T-helper 9 cell (primary cell): ENCODE results near the gene ZFPM1.

Experiments
- DNase-seq: peaks from one replicate; pipeline ENCODE4 v3.0.0-alpha.2; 2020

Gene ZFPM1

DNA sequence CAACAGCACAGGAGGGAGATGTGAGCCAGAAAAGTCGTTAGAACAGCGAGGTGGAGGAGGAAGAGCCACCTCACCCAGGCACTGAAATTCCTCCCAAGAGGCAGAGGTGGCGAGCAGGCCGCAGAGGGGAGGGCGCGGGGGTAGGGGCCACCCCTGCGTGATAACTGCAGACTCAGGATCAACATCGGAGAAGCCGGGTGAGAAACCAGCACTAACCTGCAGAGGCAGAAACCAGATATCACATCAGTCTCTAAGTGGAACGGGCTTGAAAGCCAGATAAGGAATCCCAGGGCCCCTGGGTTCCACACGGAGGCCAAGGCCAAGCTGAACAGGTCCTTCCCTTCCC is 77.8 kb downstream of the ZFPM1 start:
- DNase-seq: no peak

DNA sequence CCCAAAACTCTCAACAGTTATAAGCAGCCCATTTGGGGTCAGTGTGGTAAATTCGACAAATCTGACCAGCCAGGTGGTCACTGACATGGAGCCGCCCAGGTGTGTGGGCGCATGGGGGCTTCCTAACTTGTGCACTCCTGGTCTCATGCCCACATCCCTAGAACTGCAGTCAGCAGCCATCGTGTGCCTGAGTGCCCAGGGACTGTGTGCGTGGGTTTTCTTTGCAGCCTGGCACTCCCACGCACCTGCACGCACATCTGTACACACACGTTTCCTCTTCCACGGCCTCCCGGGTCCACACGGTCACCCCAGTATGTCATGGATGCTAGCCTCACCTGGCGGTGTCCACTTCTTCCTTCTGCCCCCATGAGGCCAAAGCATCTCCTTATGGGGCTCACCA is 78.3 kb downstream of the ZFPM1 start:
- no peak for DNase-seq

DNA sequence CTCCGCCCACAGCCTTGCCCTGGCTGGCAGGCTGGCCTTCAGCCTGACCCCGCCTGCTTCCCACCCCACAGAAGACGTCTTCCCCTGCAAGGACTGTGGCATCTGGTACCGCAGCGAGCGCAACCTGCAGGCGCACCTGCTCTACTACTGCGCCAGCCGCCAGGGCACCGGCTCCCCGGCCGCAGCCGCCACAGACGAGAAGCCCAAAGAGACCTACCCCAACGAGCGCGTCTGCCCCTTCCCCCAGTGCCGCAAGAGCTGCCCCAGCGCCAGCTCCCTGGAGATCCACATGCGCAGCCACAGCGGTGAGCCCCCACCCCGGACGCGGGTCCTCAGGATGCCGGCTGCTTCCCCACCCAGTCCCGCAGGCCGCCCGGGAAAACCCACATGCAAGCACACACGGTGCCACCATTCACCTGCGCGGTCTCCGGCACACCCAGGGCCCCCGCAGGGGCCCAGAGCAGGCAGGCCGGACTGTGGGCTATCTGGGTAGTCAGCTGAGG is 78.9 kb downstream of the ZFPM1 start:
- DNase-seq: no peak

DNA sequence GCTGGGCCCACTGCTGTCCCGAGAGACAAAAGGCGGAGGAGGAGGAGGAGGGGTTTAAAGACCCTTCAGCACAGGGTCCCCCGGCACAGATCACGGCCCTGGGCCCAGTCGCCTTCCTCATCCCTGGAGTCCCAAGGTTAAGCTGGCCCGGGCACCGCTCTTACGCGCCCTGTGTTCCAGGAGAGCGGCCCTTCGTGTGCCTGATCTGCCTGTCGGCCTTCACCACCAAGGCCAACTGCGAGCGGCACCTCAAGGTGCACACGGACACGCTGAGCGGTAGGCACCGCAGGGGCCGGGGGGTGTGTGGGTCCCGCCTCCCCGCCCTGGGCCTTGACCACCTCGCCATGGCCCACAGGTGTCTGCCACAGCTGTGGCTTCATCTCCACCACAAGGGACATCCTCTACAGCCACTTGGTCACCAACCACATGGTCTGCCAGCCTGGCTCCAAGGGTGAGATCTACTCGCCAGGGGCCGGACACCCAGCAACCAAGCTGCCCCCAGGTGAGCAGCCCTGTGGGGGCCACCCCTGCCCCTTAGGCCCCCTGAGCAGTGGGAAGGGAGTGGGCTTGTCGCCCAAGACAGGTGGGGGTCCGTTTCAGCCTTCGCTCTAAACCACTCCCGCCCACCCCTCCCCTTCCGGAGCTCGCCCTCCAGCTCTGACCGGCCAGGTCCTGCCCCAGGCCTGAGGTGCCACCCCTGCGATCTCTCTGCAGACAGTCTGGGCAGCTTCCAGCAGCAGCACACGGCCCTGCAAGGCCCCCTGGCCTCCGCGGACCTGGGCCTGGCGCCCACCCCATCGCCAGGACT is 79.6 kb downstream of the ZFPM1 start:
- no peak for DNase-seq

DNA sequence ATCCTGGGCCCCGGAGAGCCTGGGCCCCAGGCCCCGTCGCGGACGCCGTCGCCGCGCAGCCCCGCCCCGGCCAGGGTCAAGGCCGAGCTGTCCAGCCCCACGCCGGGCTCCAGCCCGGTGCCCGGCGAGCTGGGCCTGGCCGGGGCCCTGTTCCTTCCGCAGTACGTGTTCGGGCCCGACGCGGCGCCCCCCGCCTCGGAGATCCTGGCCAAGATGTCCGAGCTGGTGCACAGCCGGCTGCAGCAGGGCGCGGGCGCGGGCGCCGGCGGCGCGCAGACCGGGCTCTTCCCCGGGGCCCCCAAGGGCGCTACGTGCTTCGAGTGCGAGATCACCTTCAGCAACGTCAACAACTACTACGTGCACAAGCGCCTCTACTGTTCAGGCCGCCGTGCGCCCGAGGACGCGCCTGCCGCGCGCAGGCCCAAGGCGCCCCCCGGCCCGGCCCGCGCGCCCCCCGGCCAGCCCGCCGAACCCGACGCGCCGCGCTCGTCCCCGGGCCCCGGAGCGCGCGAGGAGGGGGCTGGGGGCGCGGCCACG is 80.4 kb downstream of the ZFPM1 start:
- no peak for DNase-seq

DNA sequence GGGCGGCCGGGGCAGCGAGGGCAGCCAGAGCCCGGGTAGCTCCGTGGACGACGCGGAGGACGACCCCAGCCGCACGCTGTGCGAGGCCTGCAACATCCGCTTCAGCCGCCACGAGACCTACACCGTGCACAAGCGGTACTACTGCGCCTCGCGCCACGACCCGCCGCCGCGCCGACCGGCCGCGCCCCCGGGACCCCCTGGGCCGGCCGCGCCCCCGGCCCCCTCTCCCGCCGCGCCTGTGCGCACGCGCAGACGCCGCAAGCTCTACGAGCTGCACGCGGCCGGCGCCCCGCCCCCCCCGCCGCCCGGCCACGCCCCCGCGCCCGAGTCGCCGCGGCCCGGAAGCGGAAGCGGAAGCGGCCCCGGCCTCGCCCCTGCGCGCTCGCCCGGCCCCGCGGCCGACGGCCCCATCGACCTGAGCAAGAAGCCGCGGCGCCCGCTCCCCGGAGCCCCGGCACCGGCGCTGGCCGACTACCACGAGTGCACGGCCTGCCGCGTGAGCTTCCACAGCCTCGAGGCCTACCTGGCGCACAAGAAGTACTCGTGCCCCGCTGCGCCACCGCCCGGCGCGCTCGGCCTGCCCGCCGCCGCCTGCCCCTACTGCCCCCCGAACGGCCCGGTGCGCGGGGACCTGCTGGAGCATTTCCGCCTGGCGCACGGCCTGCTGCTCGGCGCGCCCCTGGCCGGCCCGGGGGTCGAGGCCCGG is 81.0 kb downstream of the ZFPM1 start:
- peak; percentile 67 for DNase-seq

DNA sequence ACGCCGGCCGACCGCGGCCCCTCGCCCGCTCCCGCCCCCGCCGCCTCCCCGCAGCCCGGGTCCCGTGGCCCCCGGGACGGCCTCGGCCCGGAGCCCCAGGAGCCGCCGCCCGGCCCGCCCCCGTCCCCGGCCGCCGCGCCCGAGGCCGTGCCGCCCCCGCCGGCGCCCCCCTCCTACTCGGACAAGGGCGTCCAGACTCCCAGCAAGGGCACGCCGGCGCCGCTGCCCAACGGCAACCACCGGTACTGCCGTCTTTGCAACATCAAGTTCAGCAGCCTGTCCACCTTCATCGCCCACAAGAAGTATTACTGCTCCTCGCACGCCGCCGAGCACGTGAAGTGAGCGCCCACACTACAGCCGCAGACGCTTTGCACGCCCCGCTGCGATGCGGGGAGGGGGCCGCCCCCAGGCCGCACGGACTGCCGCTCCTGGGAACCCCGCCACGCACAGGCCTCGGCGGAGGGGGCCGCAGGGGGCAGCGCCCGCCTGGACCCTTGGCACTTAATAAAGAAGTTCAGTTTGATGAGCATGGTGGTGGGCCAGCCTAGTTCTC is 81.6 kb downstream of the ZFPM1 start:
- no peak for DNase-seq

DNA sequence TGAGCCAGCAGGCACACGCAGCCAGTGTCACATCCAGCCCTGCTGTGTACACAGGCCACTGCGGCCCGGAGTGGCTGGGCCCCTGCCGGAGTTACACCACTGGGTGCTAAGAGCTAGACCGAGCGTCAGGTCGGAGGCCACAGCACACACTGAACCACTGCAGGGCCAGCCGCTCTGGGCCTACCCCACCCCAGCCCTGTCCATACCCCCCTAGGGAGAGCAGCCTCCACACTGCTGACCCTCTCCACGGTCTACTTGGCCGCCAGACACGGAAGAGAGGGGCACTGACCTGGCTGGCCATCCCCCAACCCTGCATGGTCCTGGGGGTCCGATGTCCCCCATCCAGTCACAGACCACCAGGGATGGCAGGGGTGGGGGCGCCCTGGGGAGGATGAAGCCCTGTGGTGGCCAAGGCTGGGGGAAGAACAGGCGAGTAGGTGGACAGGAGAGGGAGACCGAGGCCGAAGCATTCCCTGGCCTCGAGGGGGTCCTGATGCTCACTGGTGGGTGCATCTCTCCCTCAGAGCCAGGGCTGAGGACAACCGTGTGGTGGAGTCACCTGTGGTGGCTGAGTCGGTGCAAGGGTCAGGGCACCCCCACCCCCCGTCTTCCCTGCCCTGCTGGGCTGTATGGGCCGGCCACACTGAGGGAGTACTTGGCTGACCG is 82.2 kb downstream of the ZFPM1 start:
- DNase-seq: no peak

DNA sequence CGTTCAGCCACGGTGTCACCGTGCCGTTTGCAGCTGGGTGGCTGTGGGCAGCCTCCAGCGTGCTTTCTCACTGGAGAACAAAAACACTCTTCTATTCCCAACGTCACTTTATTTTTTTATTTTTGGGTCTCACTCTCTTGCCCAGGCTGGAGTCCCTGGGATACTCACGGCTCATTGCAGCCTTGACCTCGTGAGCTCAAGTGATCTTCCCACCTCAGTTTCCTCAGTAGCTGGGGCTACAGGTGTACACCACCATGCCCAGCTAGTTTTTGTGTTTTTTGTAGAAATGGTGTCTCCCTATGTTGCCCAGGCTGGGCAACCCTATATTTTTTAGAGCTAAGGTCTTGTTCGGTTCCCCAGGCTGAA is 82.8 kb downstream of the ZFPM1 start:
- DNase-seq: no peak

DNA sequence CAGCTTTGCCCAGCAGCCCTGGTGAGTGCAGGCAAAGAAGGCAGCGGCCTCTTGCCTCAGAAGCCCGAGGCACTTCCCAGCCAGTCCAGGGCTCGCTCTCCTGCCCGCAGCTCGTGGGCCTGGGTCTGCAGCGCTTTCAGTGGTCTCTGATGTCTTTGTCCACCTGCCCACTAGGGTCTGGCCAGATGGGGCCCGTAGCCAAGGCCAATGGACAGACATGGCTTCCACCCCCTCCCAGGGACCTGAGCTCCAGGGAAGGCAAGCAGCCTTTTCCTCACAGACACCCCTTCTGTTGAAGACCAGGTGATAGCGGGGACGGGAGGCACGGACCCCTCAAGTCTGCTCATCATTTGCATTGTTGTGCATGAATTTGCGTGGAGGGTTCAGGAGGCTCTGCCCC is 83.4 kb downstream of the ZFPM1 start:
- DNase-seq: no peak

DNA sequence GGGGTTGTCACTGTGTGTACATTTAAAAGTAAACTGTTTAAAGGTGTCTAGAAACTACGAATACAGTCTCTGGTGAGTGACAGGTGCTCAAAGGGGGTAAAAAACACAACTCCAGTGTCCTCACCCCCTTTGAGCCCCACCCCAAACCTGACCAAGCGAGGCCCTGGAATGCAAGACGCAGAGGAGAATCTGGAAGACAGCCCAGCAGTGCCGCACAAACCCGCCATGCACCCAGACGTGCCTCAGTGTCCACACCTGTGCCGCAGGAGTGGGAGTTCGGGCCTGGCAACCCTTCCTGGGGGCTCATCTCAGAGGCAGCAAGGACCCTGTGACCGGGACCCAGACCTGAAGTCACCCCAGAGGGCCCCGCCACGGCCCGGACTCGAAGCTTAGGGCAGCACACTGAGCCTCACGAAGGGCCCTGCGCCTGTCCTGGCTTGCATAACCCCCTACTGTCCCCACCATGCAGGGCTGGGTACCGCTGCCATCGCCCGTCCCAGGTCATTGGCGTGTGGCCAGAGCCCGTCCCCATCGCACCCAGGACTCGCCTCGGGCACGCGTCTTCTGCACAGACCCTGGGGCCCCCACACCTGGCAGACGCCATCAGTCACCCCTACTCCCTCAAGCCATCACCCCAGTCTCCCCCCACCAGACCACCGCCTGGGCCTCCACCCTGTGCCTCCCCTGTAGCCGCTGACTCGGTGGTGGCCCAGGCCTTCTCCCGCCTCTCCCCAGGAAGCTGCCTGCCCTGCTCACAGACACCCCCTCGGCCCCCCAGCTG is 84.1 kb downstream of the ZFPM1 start:
- no peak for DNase-seq

DNA sequence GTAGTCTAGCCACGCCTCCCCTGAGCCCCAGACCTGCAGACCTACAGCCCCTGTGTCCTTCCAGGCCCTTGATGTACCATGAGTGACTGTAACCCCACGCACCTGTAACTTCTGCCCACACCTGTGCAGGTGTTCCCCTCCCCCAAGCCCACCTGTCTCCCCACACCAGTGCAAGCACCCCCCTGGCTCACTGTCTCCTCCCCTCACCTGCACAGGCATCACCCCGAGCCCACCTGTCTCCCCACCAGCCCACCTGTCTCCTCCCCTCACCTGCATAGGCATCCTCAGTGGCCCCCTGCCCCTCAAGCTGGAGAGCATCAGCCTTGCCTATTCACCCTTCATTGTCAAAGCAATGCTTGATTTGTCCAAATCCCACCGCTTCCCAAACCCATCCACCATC is 84.8 kb downstream of the ZFPM1 start:
- no peak for DNase-seq

DNA sequence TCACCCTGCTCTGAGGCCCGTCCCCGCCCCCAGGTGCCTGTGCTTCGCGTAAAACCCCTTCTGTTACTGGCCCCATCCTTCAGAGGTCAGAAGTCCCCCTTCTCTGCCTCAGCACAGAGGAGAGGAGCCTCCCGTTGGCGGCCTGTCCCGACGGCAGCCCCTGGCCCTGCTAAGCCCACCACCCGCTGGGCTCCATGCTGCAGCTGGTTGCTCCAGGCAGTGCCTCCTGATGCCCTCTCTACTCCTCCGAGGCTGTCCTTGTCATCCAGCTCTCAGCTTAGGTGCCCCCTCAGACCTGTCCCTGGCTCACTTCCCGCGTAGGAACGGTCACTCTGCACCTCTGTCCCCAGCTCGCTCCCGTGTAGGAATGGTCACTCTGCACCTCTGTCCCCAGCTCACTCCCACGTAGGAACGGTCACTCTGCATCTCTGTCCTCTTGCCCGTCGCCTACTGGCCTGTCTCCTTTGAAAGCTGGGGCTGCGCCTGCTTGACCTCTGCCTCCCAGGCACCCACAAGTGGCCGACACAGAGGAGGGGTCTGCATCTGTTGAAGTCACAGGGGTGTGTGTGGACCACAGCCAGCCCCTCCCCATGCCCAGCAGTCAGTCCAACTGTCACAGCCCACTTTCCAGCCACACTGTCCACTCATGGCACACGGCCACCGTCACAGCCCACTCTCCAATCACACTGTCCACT is 85.4 kb downstream of the ZFPM1 start:
- DNase-seq: no peak

DNA sequence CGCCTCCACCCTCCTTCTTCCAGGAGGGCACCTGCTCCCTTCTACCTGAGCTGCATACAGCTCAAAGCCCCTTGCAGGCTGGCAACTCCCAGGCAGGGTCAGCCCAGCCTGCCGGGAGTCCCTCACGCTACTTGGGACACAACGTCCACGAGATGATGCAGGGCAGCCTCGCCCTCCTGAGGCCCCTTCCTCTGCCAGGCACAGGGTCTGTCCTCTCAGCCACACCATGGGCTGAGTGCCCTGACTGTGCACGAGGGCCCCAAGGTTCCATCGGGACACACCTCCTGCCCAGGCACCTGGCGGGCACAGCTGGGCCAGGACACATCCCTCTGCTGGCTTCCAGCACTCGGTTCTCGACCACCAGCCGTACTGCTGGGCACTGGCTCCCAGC is 86.2 kb downstream of the ZFPM1 start:
- no peak for DNase-seq

DNA sequence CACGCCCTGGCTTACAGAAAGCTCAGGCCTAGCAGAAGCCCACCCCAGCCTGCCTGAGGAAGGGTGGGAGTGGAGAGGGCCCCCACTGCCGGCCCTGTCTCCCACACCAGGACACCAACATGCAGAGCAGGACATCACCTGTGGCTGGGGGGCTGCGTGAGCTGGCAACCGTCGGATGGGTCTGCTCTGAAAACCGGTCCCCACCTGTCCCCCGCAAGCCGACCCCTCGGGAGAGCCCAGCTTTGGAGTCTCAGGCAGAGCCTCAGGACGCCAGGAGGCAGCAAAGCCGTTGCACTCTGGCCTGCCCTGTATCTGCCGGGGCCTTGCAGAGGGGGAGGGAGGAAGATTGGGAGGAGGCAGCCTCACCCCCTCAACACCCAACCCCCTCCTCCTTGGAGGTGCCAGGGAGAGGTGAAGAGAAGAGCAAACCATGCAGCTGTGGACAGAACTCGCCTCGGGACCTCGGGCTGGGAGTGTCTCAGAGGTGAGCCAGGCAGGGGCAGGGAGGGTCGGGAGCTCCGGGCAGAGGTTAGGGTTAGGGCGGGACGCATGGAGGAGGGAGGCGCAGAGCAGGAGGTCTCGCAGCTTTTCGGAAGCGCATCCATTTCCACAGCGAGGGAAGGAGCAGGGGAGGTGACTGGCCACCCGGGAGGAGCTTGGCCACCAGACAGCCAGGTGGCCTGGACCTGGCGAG is 86.7 kb downstream of the ZFPM1 start:
- no peak for DNase-seq

DNA sequence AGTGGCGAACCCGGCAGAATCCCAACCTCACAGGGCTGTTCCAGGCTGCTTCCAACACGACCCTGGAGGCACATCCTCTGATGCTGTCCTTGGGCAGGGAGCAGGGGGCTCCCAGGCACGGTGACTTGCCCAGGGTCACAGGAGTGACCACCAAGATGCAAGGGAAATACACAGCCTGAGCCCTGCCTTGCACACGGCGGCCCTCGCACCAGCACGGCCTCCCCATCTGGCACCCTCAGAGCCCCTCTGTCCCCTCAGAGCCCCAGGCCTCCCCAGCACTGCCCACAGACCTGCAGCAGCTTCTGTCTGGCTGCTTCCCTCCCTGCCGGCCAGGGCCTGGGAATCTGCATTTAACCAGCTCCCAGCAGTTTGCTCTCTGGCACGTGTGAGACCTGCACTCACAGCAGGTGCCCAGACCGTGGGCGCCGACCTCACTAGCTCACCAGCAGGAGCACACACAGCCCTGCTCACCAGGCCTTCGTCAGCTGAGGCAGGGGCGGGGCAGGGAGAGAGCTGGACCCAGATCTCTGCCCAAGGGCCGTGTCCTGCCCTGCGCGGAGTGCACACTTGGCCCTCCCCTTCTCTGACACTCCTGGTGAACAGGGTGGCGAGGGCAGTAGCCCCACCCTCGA is 87.4 kb downstream of the ZFPM1 start:
- no peak for DNase-seq

DNA sequence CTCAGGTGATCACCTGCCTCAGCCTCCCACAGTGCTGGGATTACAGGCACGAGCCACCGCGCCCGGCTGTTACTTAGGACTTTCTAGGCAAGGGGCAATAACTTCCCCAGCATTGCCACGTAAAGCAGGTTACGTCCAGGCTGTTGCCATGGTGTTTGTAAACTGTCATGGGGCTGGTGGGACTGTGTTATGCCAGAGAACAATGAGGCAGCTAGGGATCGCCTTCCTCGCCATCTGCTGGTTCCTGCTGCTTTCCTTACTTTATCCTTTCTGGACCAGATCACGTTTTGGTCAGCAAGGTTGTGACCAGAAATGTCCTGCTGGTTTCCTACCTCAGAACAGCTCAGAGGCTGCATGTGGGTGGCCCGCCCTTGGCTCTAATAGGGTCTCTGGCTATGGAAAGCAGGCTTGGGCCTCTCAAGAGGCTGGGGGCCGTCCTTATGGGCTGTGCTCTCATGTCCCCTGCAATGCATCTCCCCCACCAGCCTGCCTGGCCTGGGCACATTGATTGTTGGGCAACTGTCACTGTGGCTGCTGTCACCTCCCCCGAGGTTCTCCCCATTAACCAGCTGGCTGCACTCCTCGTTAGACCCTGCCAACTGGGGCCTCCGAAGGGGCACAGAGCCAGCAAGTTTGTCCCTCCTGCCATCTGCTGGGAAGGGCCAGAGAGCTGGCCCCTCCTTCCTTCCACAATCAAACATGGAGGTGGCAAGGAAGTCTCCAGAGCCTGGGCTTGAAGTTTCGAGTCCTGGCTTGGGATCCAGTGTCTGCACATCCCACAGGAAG is 88.9 kb downstream of the ZFPM1 start:
- DNase-seq: no peak

DNA sequence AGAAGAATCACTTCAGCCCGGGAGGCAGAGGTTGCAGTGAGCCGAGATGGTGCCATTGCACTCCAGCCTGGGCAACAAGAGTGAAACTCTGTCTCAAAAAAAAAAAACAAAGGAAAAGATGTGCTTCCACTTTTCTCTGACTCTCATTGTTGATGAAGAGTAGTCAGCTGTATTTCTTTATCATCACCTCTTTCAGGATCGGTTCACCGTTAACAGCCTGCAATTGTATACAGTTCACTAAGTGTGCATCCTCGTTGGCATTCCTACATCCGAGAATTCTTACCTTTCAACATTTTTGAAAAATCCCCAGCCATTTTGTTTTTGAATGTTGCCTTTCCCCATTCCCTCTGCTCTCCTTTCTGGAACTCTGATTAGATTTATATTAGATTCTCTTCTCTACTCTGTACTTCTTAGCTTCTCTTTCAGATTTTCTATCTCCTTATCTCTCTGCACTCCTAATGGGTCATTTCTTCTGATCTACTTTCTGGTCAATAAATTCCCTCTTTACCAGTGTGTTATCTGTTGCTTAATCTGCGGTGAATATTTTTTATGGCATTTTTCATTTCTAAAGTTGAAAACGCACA is 90.2 kb downstream of the ZFPM1 start:
- DNase-seq: no peak

DNA sequence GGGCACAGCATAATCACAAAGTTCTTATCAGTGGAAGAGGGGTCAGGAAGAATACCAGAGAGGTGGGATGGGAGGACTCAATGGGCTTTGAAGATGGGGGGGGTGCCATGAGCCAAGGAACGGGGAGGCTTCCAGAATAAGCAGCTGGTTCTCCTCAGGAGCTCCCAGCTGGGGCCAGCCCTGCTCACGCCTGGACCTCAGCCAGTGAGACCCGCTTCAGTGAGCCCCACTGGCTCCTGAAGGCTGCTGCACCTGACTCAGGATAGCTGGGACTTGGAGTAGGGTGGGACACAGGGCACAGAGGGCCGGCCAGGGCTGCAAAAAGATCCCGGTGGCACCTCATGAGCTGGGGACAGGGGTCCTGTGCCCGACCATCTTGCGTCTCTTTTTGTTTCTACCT is 92.7 kb downstream of the ZFPM1 start:
- no peak for DNase-seq
